Esophagus (tissue), 2 donors: ENCODE results near the gene SLC46A1. TPM values are rescaled to one million over a fixed set of nuclear protein-coding genes. Genes with fewer than 3 reads are reported as not detected.
A peak's percentile ranks its signal among the peaks of the same experiment; 100 is the strongest.

Source experiments
- H3K27ac ChIP-seq, 2 donors: one replicate each; pipeline ENCODE4 v1.5.1; 2013; ENCODE audit warnings: low read depth in 2 of 2, mild to moderate bottlenecking in 2 of 2, inconsistent platforms in 1 of 2, low read length in 1 of 2, moderate library complexity in 1 of 2
- H3K27me3 ChIP-seq, 2 donors: one replicate each; pipeline ENCODE4 v1.6.1; 2013; ENCODE audit warnings: low read length in 2 of 2, control low read depth in 1 of 2, mild to moderate bottlenecking in 1 of 2; ENCODE audit not compliant: insufficient read depth in 2 of 2, control insufficient read depth in 1 of 2
- H3K36me3 ChIP-seq, 2 donors: one replicate each; pipeline ENCODE4 v1.6.1; 2013; ENCODE audit warnings: low read length in 1 of 2; ENCODE audit not compliant: control insufficient read depth in 2 of 2, insufficient read depth in 2 of 2
- H3K4me1 ChIP-seq, 2 donors: one replicate each; pipeline ENCODE4 v1.6.1; 2013; ENCODE audit warnings: low read length in 1 of 2; ENCODE audit not compliant: control insufficient read depth in 2 of 2, insufficient read depth in 2 of 2
- H3K4me3 ChIP-seq, 2 donors: one replicate each; pipeline ENCODE4 v1.5.1; 2013; ENCODE audit warnings: low read length in 2 of 2, mild to moderate bottlenecking in 2 of 2, low read depth in 1 of 2, moderate library complexity in 1 of 2
- H3K9me3 ChIP-seq, 2 donors: one replicate each; pipeline ENCODE4 v1.6.1; 2013; ENCODE audit warnings: mild to moderate bottlenecking in 2 of 2, low read depth in 1 of 2, low read length in 1 of 2, moderate library complexity in 1 of 2; ENCODE audit not compliant: control insufficient read depth in 2 of 2, insufficient read depth in 1 of 2
- WGBS, 2 donors: extraction: QIAGEN DNeasy Blood & Tissue Kit; methylation state at CpG; one replicate each; pipeline ENCODE4 v1.1.7; 2013; 5-methylcytosine and 5-hydroxymethylcytosine counted together
- polyA plus RNA-seq, 2 donors: library from polyadenylated mRNA; stranded (reverse); fragments of 200-250 nt; gene quantifications; one replicate each; pipeline ENCODE4 v1.2.3, GENCODE V29; 2013
- donor health status: healthy with polysubstance abuse.
- donor health status: Bipolar disorder and iron deficiency.

Gene SLC46A1
- polyA plus RNA-seq, 2 donors: 0.86 to 1.6 TPM

- Histone ChIP-seq H3K4me3 (no peak overlapping the region), H3K9me3 (no peaks in the 10 kb centered on the region), H3K27me3 (no peaks in the 10 kb centered on the region), H3K4me1 (peaks cover 3 to 8% of the 10 kb centered on the region in 2 donors), H3K36me3 (peaks cover 35 to 58% of the 10 kb centered on the region in 2 donors), H3K27ac (no peak overlapping the region)
- 49 to 52% methylated on average over 7 of the region's 7 CpGs for WGBS, 2 donors
These were observed 59.2 kb downstream of the SLC46A1 start for GRCh38 chr17:28346746-28347246.

GRCh38 chr17:28346199-28346580, 59.8 kb downstream of the SLC46A1 start:
- 76 to 85% methylated on average over 2 of the region's 2 CpGs for WGBS, 2 donors
- Histone ChIP-seq H3K9me3 (no peaks in the 10 kb centered on the region), H3K4me3 (no peak overlapping the region), H3K27ac (no peak overlapping the region), H3K36me3 (peaks cover 40 to 58% of the 10 kb centered on the region in 2 donors), H3K27me3 (no peaks in the 10 kb centered on the region), H3K4me1 (peaks cover 3 to 8% of the 10 kb centered on the region in 2 donors)

GRCh38 chr17:28345419-28346198, 60.4 kb downstream of the SLC46A1 start:
- H3K27ac ChIP-seq: peak overlapping the region in 1 of 2 donors; percentile 22
- no peak overlapping the region for H3K4me3 ChIP-seq
- H3K9me3 ChIP-seq: no peaks in the 10 kb centered on the region
- H3K36me3 ChIP-seq: peaks cover 39 to 56% of the 10 kb centered on the region in 2 donors
- H3K4me1 ChIP-seq: peaks cover 3 to 8% of the 10 kb centered on the region in 2 donors
- 65 to 70% methylated on average over 13 of the region's 13 CpGs for WGBS, 2 donors
- H3K27me3 ChIP-seq: no peaks in the 10 kb centered on the region

Other genes starting within 250 kb of the SLC46A1 start
- 1 to 10 TPM; 7.4 to 8.9 TPM for gene TMEM97, start 87.0 kb downstream of the SLC46A1 start, polyA plus RNA-seq
- 10 to 100 TPM; 23.3 to 35.7 TPM for gene IFT20, start 70.7 kb downstream of the SLC46A1 start, polyA plus RNA-seq
- gene TNFAIP1, start 70.5 kb downstream of the SLC46A1 start, polyA plus RNA-seq: 10 to 100 TPM in 1 of 2 donors, 1 to 10 TPM in 1; 9.7 to 22.6 TPM
- gene POLDIP2, start 48.7 kb downstream of the SLC46A1 start, polyA plus RNA-seq: 10 to 100 TPM; 29.8 to 69.3 TPM
- gene SEBOX, start 41.0 kb downstream of the SLC46A1 start, polyA plus RNA-seq: not detected
- gene VTN, start 35.9 kb downstream of the SLC46A1 start, polyA plus RNA-seq: under 1 TPM; 0.22 to 0.51 TPM
- 1 to 10 TPM; 3.0 to 4.4 TPM for gene SARM1, start 34.5 kb downstream of the SLC46A1 start, polyA plus RNA-seq
- under 1 TPM in 1 of 2 donors, not detected in 1; 0.02 TPM for gene SLC13A2, start 67.4 kb upstream of the SLC46A1 start, polyA plus RNA-seq
- 10 to 100 TPM in 1 of 2 donors, 1 to 10 TPM in 1; 8.8 to 10.6 TPM for gene FOXN1, start 100.1 kb upstream of the SLC46A1 start, polyA plus RNA-seq
- gene UNC119, start 146.4 kb upstream of the SLC46A1 start, polyA plus RNA-seq: 10 to 100 TPM; 15.3 to 20.1 TPM
- gene PIGS, start 165.3 kb upstream of the SLC46A1 start, polyA plus RNA-seq: 10 to 100 TPM in 1 of 2 donors, 1 to 10 TPM in 1; 9.8 to 30.7 TPM
- 10 to 100 TPM; 21.3 to 24.0 TPM for gene ALDOC, start 170.7 kb upstream of the SLC46A1 start, polyA plus RNA-seq
- 10 to 100 TPM; 11.6 to 19.7 TPM for gene SPAG5, start 192.8 kb upstream of the SLC46A1 start, polyA plus RNA-seq
- gene RSKR, start 208.0 kb upstream of the SLC46A1 start, polyA plus RNA-seq: 1 to 10 TPM; 2.0 to 6.7 TPM
- gene BLTP2, start 238.9 kb upstream of the SLC46A1 start, polyA plus RNA-seq: 10 to 100 TPM; 19.2 to 23.5 TPM